Left ventricle myocardium inferior (tissue), 1 donor: ENCODE measurements around the gene CHST3. TPM values are rescaled to one million over a fixed set of nuclear protein-coding genes. Genes with fewer than 3 reads are reported as not detected.

Experiments
- DNase-seq: peaks from one replicate; pipeline ENCODE4 v3.0.0-alpha.2; 2020
- H3K27ac ChIP-seq: fragments of 200-600 bp; replicated peaks from 2 replicates; pipeline ENCODE4 v1.8.0; 2021
- H3K27me3 ChIP-seq: fragments of 200-600 bp; 2 replicates; pipeline ENCODE4 v1.8.0; 2021; ENCODE audit warnings: low read depth
- H3K36me3 ChIP-seq: fragments of 200-600 bp; 2 replicates; pipeline ENCODE4 v1.8.0; 2021
- H3K4me1 ChIP-seq: fragments of 200-600 bp; 2 replicates; pipeline ENCODE4 v1.8.0; 2021
- H3K4me3 ChIP-seq: fragments of 200-600 bp; 2 replicates; pipeline ENCODE4 v1.8.0; 2021; ENCODE audit warnings: mild to moderate bottlenecking, moderate library complexity
- H3K9me3 ChIP-seq: fragments of 200-600 bp; replicated peaks from 2 replicates; pipeline ENCODE4 v1.8.0; 2021
- CTCF ChIP-seq: fragments of 200-600 bp; IDR thresholded peaks from 2 replicates; pipeline ENCODE4 v1.8.0; 2021; ENCODE audit warnings: antibody characterized with exemption, mild to moderate bottlenecking, borderline replicate concordance
- intact Hi-C: fragments of 100-400 bp; cut with micrococcal nuclease; formaldehyde crosslinking; loops from one replicate; pipeline ENCODE4 v1.11.0; 2022
- total RNA-seq: library from RNA; stranded (reverse); fragmentation: NEBNext Ultra II Directional; extraction: Animal tissue kit (Norgen Biotek cat#: 25700); gene quantifications from one replicate; pipeline ENCODE4 v1.2.1, GENCODE V29; 2021
- donor health status: DM: no; HTN: yes; CAD: no; lungs with severe emphysema.

Gene CHST3
- total RNA-seq, 1 donor from 2014 or later: 18.0 TPM

GRCh38 chr10:72002354-72003295, 38.4 kb downstream of the CHST3 start:
- Histone ChIP-seq H3K27me3 (no peaks in the 10 kb centered on the region), H3K4me3 (no peak overlapping the region), H3K4me1 (peaks cover 68% of the 10 kb centered on the region), H3K9me3 (no peaks in the 10 kb centered on the region), H3K27ac (peak overlapping the region; percentile 89), H3K36me3 (peaks cover 18% of the 10 kb centered on the region)
- no peak for TF ChIP-seq CTCF
- intact Hi-C loops: loop anchor here (5.0 kb wide), 1 partner anchor 35 kb away; no protein-coding TSS in a partner anchor
- no peak for DNase-seq

GRCh38 chr10:72006026-72006425, 41.8 kb downstream of the CHST3 start:
- no peak for DNase-seq
- intact Hi-C loops: no loop called here

GRCh38 chr10:72007246-72007892, 43.2 kb downstream of the CHST3 start:
- Histone ChIP-seq H3K36me3 (peaks cover 31% of the 10 kb centered on the region), H3K27me3 (no peaks in the 10 kb centered on the region), H3K9me3 (no peaks in the 10 kb centered on the region), H3K27ac (peak overlapping the region; percentile 58), H3K4me3 (no peak overlapping the region), H3K4me1 (peaks cover 65% of the 10 kb centered on the region)
- TF ChIP-seq CTCF: no peak
- DNase-seq: peak; percentile 71
- intact Hi-C loops: no loop called here

More at GRCh38 chr10:72006026-72006425, 41.8 kb downstream of the CHST3 start:
- no peaks in the 10 kb centered on the region for H3K27me3 ChIP-seq
- H3K36me3 ChIP-seq: peaks cover 28% of the 10 kb centered on the region
- H3K27ac ChIP-seq: peak overlapping the region; percentile 58
- H3K4me1 ChIP-seq: peaks cover 65% of the 10 kb centered on the region
- H3K9me3 ChIP-seq: no peaks in the 10 kb centered on the region
- no peak overlapping the region for H3K4me3 ChIP-seq
- no peak for TF ChIP-seq CTCF

- peaks cover 31% of the 10 kb centered on the region for H3K36me3 ChIP-seq
- H3K9me3 ChIP-seq: no peaks in the 10 kb centered on the region
- H3K4me1 ChIP-seq: peaks cover 72% of the 10 kb centered on the region
- peak overlapping the region; percentile 92 for H3K27ac ChIP-seq
- no peak for TF ChIP-seq CTCF
- H3K4me3 ChIP-seq: no peak overlapping the region
- no peaks in the 10 kb centered on the region for H3K27me3 ChIP-seq
- no peak for DNase-seq
- intact Hi-C loops: no loop called here
These were observed 44.1 kb downstream of the CHST3 start for GRCh38 chr10:72008096-72008981.

GRCh38 chr10:72009051-72009424, 44.8 kb downstream of the CHST3 start:
- Histone ChIP-seq H3K4me1 (peaks cover 79% of the 10 kb centered on the region), H3K9me3 (no peaks in the 10 kb centered on the region), H3K27me3 (no peaks in the 10 kb centered on the region), H3K36me3 (peaks cover 31% of the 10 kb centered on the region), H3K4me3 (no peak overlapping the region), H3K27ac (peak overlapping the region; percentile 92)
- no peak for TF ChIP-seq CTCF
- DNase-seq: no peak
- intact Hi-C loops: no loop called here
